ENCODE data around the gene ADGRG1. TPM values are rescaled to one million over a fixed set of nuclear protein-coding genes. Genes with fewer than 3 reads are reported as not detected.

Gene ADGRG1
- total RNA-seq, 3 donors from 2014 or later (not counting 1 experiment from before 2014, with no cell fraction given), result 830 to 949 (median 858) TPM

GRCh38 chr16:57635266-57636097, 7.1 kb downstream of the ADGRG1 start:
- intact Hi-C loops (cut with micrococcal nuclease), result no loop called here

GRCh38 chr16:57636184-57636583, 7.8 kb downstream of the ADGRG1 start:
- no peak for TF ChIP-seq CTCF (IDR thresholded peaks at IDR 0.05)
- DNase-seq, result no peak
- H3K9me3 ChIP-seq (ENCODE audit: control insufficient read depth, insufficient read depth, low read length), result no peaks in the 10 kb centered on the region
- peaks cover 9% of the 10 kb centered on the region for H3K4me1 ChIP-seq (ENCODE audit: control insufficient read depth, insufficient read depth, low read length)
- Mint-ChIP-seq H3K4me1 (peaks cover 0 to 18% of the 10 kb centered on the region in 2 donors), H3K27me3 (ENCODE audit: low read depth in 2 of 2) (no peaks in the 10 kb centered on the region), H3K9me3 (no peaks in the 10 kb centered on the region), H3K36me3 (no peaks in the 10 kb centered on the region), H3K4me3 (no peak overlapping the region), H3K27ac (no peak overlapping the region)
- 89% methylated on average over 4 of the region's 5 CpGs for WGBS (ENCODE audit: insufficient coverage)
- no peak overlapping the region for H3K27ac ChIP-seq (ENCODE audit: low read length)
- H3K4me3 ChIP-seq (ENCODE audit: low read length), result no peak overlapping the region
- H3K27me3 ChIP-seq (ENCODE audit: control insufficient read depth, insufficient read depth, low read length), result no peaks in the 10 kb centered on the region
- no peaks in the 10 kb centered on the region for H3K36me3 ChIP-seq (ENCODE audit: control insufficient read depth, insufficient read depth, low read length)
- intact Hi-C loops (cut with micrococcal nuclease), result no loop called here
- ATAC-seq, result no peak

More at GRCh38 chr16:57635266-57636097, 7.1 kb downstream of the ADGRG1 start:
- Mint-ChIP-seq H3K9me3 (no peaks in the 10 kb centered on the region), H3K4me3 (no peak overlapping the region), H3K27me3 (ENCODE audit: low read depth in 2 of 2) (peaks cover 0 to under 1% of the 10 kb centered on the region in 2 donors), H3K4me1 (peaks cover 3 to 24% of the 10 kb centered on the region in 2 donors), H3K27ac (no peak overlapping the region), H3K36me3 (no peaks in the 10 kb centered on the region)
- ATAC-seq, result no peak
- Histone ChIP-seq H3K4me3 (ENCODE audit: low read length) (no peak overlapping the region), H3K9me3 (ENCODE audit: control insufficient read depth, insufficient read depth, low read length) (no peaks in the 10 kb centered on the region), H3K4me1 (ENCODE audit: control insufficient read depth, insufficient read depth, low read length) (peaks cover 12% of the 10 kb centered on the region), H3K27ac (ENCODE audit: low read length) (no peak overlapping the region), H3K27me3 (ENCODE audit: control insufficient read depth, insufficient read depth, low read length) (no peaks in the 10 kb centered on the region), H3K36me3 (ENCODE audit: control insufficient read depth, insufficient read depth, low read length) (no peaks in the 10 kb centered on the region)
- WGBS (ENCODE audit: insufficient coverage), result 84% methylated on average over 16 of the region's 16 CpGs
- no peak for TF ChIP-seq CTCF (IDR thresholded peaks at IDR 0.05)
- DNase-seq, result no peak

- Mint-ChIP-seq H3K27ac (no peak overlapping the region), H3K4me3 (no peak overlapping the region), H3K36me3 (no peaks in the 10 kb centered on the region), H3K9me3 (no peaks in the 10 kb centered on the region), H3K27me3 (ENCODE audit: low read depth in 2 of 2) (no peaks in the 10 kb centered on the region), H3K4me1 (peaks cover 0 to 19% of the 10 kb centered on the region in 2 donors)
- Histone ChIP-seq H3K4me1 (ENCODE audit: control insufficient read depth, insufficient read depth, low read length) (peaks cover 9% of the 10 kb centered on the region), H3K27ac (ENCODE audit: low read length) (no peak overlapping the region), H3K36me3 (ENCODE audit: control insufficient read depth, insufficient read depth, low read length) (no peaks in the 10 kb centered on the region), H3K27me3 (ENCODE audit: control insufficient read depth, insufficient read depth, low read length) (no peaks in the 10 kb centered on the region), H3K9me3 (ENCODE audit: control insufficient read depth, insufficient read depth, low read length) (no peaks in the 10 kb centered on the region), H3K4me3 (ENCODE audit: low read length) (no peak overlapping the region)
- ATAC-seq (peak in 1 of 3 donors; percentile 11), DNase-seq (no peak)
- no peak for TF ChIP-seq CTCF (IDR thresholded peaks at IDR 0.05)
- intact Hi-C loops (cut with micrococcal nuclease), result no loop called here
- 79% methylated on average over 8 of the region's 8 CpGs for WGBS (ENCODE audit: insufficient coverage)
These were observed 8.6 kb downstream of the ADGRG1 start for GRCh38 chr16:57637020-57637419.
